ENCODE data around the gene TTLL11. TPM values are rescaled to one million over a fixed set of nuclear protein-coding genes. Genes with fewer than 3 reads are reported as not detected.

The TTLL11 gene
- total and polyA plus RNA-seq, 7 experiments from 2014 or later = 3.0 to 8.6 (median 4.4) TPM

GRCh38 chr9:122065923-122066629 is 27.0 kb downstream of the TTLL11 start:
- CTCF ChIA-PET = no interaction called here
- Histone ChIP-seq H3K36me3 (ENCODE audit: control insufficient read depth in 2 of 3, insufficient read depth in 3 of 3, low read length in 3 of 3) (no peaks in the 10 kb centered on the region), H3K27me3 (ENCODE audit: control insufficient read depth in 2 of 2, insufficient read depth in 2 of 2, low read length in 2 of 2) (no peaks in the 10 kb centered on the region), H3K4me1 (ENCODE audit: control insufficient read depth in 2 of 2, insufficient read depth in 2 of 2, low read length in 2 of 2) (no peaks in the 10 kb centered on the region), H3K4me3 (ENCODE audit: low read length) (no peak overlapping the region), H3K9me3 (ENCODE audit: control insufficient read depth in 2 of 3, low read length in 3 of 3) (no peaks in the 10 kb centered on the region), H3K27ac (ENCODE audit: low read depth, low read length) (no peak overlapping the region)
- Mint-ChIP-seq H3K36me3 (peaks cover 0 to 31% (median 17%) of the 10 kb centered on the region in 5 donors), H3K27me3 (no peaks in the 10 kb centered on the region), H3K27ac (no peak overlapping the region), H3K4me3 (no peak overlapping the region), H3K4me1 (peaks cover 0 to 15% (median 8%) of the 10 kb centered on the region in 7 donors), H3K9me3 (no peaks in the 10 kb centered on the region)
- intact Hi-C loops (cut with micrococcal nuclease) = no loop called here
- POLR2A ChIA-PET = no interaction called here
- DNase-seq = no peak
- no peak for ATAC-seq

- Histone ChIP-seq H3K27ac (ENCODE audit: low read depth, low read length) (no peak overlapping the region), H3K9me3 (ENCODE audit: control insufficient read depth in 2 of 3, low read length in 3 of 3) (no peaks in the 10 kb centered on the region), H3K4me3 (ENCODE audit: low read length) (no peak overlapping the region), H3K36me3 (ENCODE audit: control insufficient read depth in 2 of 3, insufficient read depth in 3 of 3, low read length in 3 of 3) (no peaks in the 10 kb centered on the region), H3K4me1 (ENCODE audit: control insufficient read depth in 2 of 2, insufficient read depth in 2 of 2, low read length in 2 of 2) (no peaks in the 10 kb centered on the region), H3K27me3 (ENCODE audit: control insufficient read depth in 2 of 2, insufficient read depth in 2 of 2, low read length in 2 of 2) (no peaks in the 10 kb centered on the region)
- intact Hi-C loops (cut with micrococcal nuclease) = no loop called here
- DNase-seq (no peak), ATAC-seq (no peak)
- ChIA-PET POLR2A (no interaction called here), CTCF (interaction anchor here (1.2 kb wide), 1 partner anchor 64 kb away, joined by 3 read pairs; no protein-coding TSS in a partner anchor)
- Mint-ChIP-seq H3K36me3 (peaks cover 0 to 18% (median 5%) of the 10 kb centered on the region in 5 donors), H3K4me3 (no peak overlapping the region), H3K27ac (no peak overlapping the region), H3K9me3 (peaks cover 0 to 2% (median 0%) of the 10 kb centered on the region in 11 donors), H3K27me3 (no peaks in the 10 kb centered on the region), H3K4me1 (peaks cover 0 to 6% (median 4%) of the 10 kb centered on the region in 7 donors)
Measured at GRCh38 chr9:122060481-122060880, 32.6 kb downstream of the TTLL11 start.

GRCh38 chr9:122059955-122060324 is 33.2 kb downstream of the TTLL11 start:
- ATAC-seq (no peak), DNase-seq (no peak)
- Mint-ChIP-seq H3K9me3 (peaks cover 0 to 2% (median 0%) of the 10 kb centered on the region in 11 donors), H3K27ac (no peak overlapping the region), H3K27me3 (no peaks in the 10 kb centered on the region), H3K4me1 (peaks cover 0 to 6% (median 5%) of the 10 kb centered on the region in 7 donors), H3K36me3 (peaks cover 0 to 15% (median 5%) of the 10 kb centered on the region in 5 donors), H3K4me3 (no peak overlapping the region)
- Histone ChIP-seq H3K4me3 (ENCODE audit: low read length) (no peak overlapping the region), H3K36me3 (ENCODE audit: control insufficient read depth in 2 of 3, insufficient read depth in 3 of 3, low read length in 3 of 3) (no peaks in the 10 kb centered on the region), H3K27me3 (ENCODE audit: control insufficient read depth in 2 of 2, insufficient read depth in 2 of 2, low read length in 2 of 2) (no peaks in the 10 kb centered on the region), H3K4me1 (ENCODE audit: control insufficient read depth in 2 of 2, insufficient read depth in 2 of 2, low read length in 2 of 2) (no peaks in the 10 kb centered on the region), H3K27ac (ENCODE audit: low read depth, low read length) (no peak overlapping the region), H3K9me3 (ENCODE audit: control insufficient read depth in 2 of 3, low read length in 3 of 3) (no peaks in the 10 kb centered on the region)
- ChIA-PET CTCF (interaction anchor here (1.2 kb wide), 1 partner anchor 65 kb away, joined by 3 read pairs; no protein-coding TSS in a partner anchor), POLR2A (no interaction called here)
- intact Hi-C loops (cut with micrococcal nuclease) = no loop called here

- no peaks in the 10 kb centered on the region for H3K27me3 ChIP-seq (ENCODE audit: control insufficient read depth in 2 of 2, insufficient read depth in 2 of 2, low read length in 2 of 2)
- ChIA-PET CTCF (interaction anchor here (1.2 kb wide), 1 partner anchor 66 kb away, joined by 3 read pairs; no protein-coding TSS in a partner anchor), POLR2A (no interaction called here)
- intact Hi-C loops (cut with micrococcal nuclease) = no loop called here
- H3K27ac ChIP-seq (ENCODE audit: low read depth, low read length) = no peak overlapping the region
- Mint-ChIP-seq H3K36me3 (peaks cover 0 to 20% (median 5%) of the 10 kb centered on the region in 5 donors), H3K4me1 (peaks cover 0 to 10% (median 2%) of the 10 kb centered on the region in 7 donors), H3K27ac (no peak overlapping the region), H3K27me3 (no peaks in the 10 kb centered on the region), H3K9me3 (peaks cover 0 to 2% (median 0%) of the 10 kb centered on the region in 11 donors), H3K4me3 (no peak overlapping the region)
- no peaks in the 10 kb centered on the region for H3K36me3 ChIP-seq (ENCODE audit: control insufficient read depth in 2 of 3, insufficient read depth in 3 of 3, low read length in 3 of 3)
- no peak overlapping the region for H3K4me3 ChIP-seq (ENCODE audit: low read length)
- DNase-seq (no peak), ATAC-seq (no peak)
- no peaks in the 10 kb centered on the region for H3K4me1 ChIP-seq (ENCODE audit: control insufficient read depth in 2 of 2, insufficient read depth in 2 of 2, low read length in 2 of 2)
- no peaks in the 10 kb centered on the region for H3K9me3 ChIP-seq (ENCODE audit: control insufficient read depth in 2 of 3, low read length in 3 of 3)
Measured at GRCh38 chr9:122059214-122059954, 33.7 kb downstream of the TTLL11 start.

- no peaks in the 10 kb centered on the region for H3K27me3 ChIP-seq (ENCODE audit: control insufficient read depth in 2 of 2, insufficient read depth in 2 of 2, low read length in 2 of 2)
- DNase-seq = no peak
Measured at GRCh38 chr9:122058709-122059108, 34.4 kb downstream of the TTLL11 start.

GRCh38 chr9:122058051-122058450 is 35.1 kb downstream of the TTLL11 start:
- H3K27me3 ChIP-seq (ENCODE audit: control insufficient read depth in 2 of 2, insufficient read depth in 2 of 2, low read length in 2 of 2) = no peaks in the 10 kb centered on the region
- no peak overlapping the region for H3K4me3 ChIP-seq (ENCODE audit: low read length)
- H3K9me3 ChIP-seq (ENCODE audit: control insufficient read depth in 2 of 3, low read length in 3 of 3) = no peaks in the 10 kb centered on the region
- H3K4me1 ChIP-seq (ENCODE audit: control insufficient read depth in 2 of 2, insufficient read depth in 2 of 2, low read length in 2 of 2) = no peaks in the 10 kb centered on the region
- Mint-ChIP-seq H3K4me1 (peaks cover 0 to 11% (median 0%) of the 10 kb centered on the region in 7 donors), H3K36me3 (peaks cover 0 to 23% (median 8%) of the 10 kb centered on the region in 5 donors), H3K4me3 (no peak overlapping the region), H3K27me3 (no peaks in the 10 kb centered on the region), H3K27ac (no peak overlapping the region), H3K9me3 (peaks cover 0 to 2% (median 0%) of the 10 kb centered on the region in 11 donors)
- ATAC-seq = no peak
- DNase-seq = no peak
- intact Hi-C loops (cut with micrococcal nuclease) = no loop called here
- ChIA-PET POLR2A (no interaction called here), CTCF (no interaction called here)
- no peaks in the 10 kb centered on the region for H3K36me3 ChIP-seq (ENCODE audit: control insufficient read depth in 2 of 3, insufficient read depth in 3 of 3, low read length in 3 of 3)
- no peak overlapping the region for H3K27ac ChIP-seq (ENCODE audit: low read depth, low read length)

More at GRCh38 chr9:122058709-122059108, 34.4 kb downstream of the TTLL11 start:
- peaks cover 0 to 2% (median 0%) of the 10 kb centered on the region in 11 donors for H3K9me3 Mint-ChIP-seq
- peaks cover 0 to 20% (median 5%) of the 10 kb centered on the region in 5 donors for H3K36me3 Mint-ChIP-seq
- intact Hi-C loops (cut with micrococcal nuclease) = no loop called here
- no peak overlapping the region for H3K4me3 Mint-ChIP-seq
- CTCF ChIA-PET = no interaction called here
- H3K9me3 ChIP-seq (ENCODE audit: control insufficient read depth in 2 of 3, low read length in 3 of 3) = no peaks in the 10 kb centered on the region
- no peak overlapping the region for H3K27ac ChIP-seq (ENCODE audit: low read depth, low read length)
- no peak for ATAC-seq
- POLR2A ChIA-PET = no interaction called here
- no peak overlapping the region for H3K27ac Mint-ChIP-seq
- H3K4me1 Mint-ChIP-seq = peaks cover 0 to 10% (median 0%) of the 10 kb centered on the region in 7 donors
- H3K4me1 ChIP-seq (ENCODE audit: control insufficient read depth in 2 of 2, insufficient read depth in 2 of 2, low read length in 2 of 2) = no peaks in the 10 kb centered on the region
- no peaks in the 10 kb centered on the region for H3K36me3 ChIP-seq (ENCODE audit: control insufficient read depth in 2 of 3, insufficient read depth in 3 of 3, low read length in 3 of 3)
- H3K27me3 Mint-ChIP-seq = no peaks in the 10 kb centered on the region
- no peak overlapping the region for H3K4me3 ChIP-seq (ENCODE audit: low read length)

Data from naive thymus-derived CD4-positive, alpha-beta T cell (primary cell).